GM10266 (cell line): ENCODE data around the gene MAPRE3.

Source experiments
- DNase-seq: peaks from one replicate; pipeline ENCODE4 v3.0.0; 2012; ENCODE audit errors: extremely low spot score
- TF ChIP-seq, protein P1 (sequence below): IDR thresholded peaks from 2 replicates; pipeline ENCODE4 v1.5.1; 2012; ENCODE audit warnings: mild to moderate bottlenecking, low read depth; ENCODE audit not compliant: control insufficient read depth, insufficient read depth; ENCODE audit errors: missing control alignments

MAPRE3 gene

DNA sequence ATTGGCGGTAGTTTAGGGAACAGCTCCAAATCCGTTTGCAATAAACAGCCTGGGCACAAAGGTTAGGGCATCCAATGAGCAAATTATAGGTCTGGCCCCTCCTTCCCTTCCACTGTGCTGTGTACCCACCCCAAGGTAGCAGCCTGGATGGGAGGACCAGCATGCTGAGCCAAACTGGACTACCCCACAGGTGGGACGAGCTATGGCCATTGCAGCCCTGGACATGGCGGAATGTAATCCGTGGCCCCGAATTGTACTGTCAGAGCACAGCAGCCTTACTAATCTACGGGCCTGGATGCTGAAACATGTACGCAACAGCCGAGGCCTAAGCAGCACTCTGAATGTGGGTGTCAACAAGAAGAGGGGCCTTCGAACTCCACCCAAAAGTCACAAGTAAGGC lies 87.8 kb downstream of the MAPRE3 start:
- TF ChIP-seq, protein P1, sequence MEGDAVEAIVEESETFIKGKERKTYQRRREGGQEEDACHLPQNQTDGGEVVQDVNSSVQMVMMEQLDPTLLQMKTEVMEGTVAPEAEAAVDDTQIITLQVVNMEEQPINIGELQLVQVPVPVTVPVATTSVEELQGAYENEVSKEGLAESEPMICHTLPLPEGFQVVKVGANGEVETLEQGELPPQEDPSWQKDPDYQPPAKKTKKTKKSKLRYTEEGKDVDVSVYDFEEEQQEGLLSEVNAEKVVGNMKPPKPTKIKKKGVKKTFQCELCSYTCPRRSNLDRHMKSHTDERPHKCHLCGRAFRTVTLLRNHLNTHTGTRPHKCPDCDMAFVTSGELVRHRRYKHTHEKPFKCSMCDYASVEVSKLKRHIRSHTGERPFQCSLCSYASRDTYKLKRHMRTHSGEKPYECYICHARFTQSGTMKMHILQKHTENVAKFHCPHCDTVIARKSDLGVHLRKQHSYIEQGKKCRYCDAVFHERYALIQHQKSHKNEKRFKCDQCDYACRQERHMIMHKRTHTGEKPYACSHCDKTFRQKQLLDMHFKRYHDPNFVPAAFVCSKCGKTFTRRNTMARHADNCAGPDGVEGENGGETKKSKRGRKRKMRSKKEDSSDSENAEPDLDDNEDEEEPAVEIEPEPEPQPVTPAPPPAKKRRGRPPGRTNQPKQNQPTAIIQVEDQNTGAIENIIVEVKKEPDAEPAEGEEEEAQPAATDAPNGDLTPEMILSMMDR: no peak

DNA sequence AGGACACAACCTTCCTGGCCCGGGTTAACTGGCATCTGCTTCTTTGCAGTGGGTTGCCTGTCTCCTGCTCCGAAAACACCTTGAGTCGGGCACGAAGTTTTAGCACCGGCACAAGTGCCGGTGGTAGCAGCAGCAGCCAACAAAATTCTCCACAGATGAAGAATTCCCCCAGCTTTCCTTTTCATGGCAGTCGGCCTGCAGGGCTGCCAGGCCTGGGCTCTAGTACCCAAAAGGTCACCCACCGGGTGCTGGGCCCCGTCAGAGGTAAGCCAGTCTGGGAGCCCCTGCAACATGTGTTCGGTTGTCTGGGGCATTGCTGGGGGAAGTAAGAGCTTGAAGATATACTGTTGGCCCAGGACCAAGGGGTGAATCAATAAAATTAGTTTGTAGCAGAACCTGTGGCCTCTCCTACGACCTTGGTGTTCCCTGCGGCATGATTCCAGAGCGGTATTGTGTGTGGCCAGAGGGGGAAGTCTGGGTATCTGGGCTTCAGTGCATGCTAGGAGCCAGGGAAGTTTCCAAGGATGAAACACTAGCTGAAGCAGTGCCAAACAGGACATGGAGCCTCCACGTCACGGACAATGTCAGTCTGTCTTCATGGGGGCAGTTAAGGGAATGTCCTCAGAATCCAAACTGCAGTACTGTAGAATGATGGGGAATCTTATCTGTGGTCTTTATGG lies 88.8 kb downstream of the MAPRE3 start:
- no peak for DNase-seq
- TF ChIP-seq, protein P1: no peak

More for the DNA sequence above, 87.8 kb downstream of the MAPRE3 start:
- no peak for DNase-seq

DNA sequence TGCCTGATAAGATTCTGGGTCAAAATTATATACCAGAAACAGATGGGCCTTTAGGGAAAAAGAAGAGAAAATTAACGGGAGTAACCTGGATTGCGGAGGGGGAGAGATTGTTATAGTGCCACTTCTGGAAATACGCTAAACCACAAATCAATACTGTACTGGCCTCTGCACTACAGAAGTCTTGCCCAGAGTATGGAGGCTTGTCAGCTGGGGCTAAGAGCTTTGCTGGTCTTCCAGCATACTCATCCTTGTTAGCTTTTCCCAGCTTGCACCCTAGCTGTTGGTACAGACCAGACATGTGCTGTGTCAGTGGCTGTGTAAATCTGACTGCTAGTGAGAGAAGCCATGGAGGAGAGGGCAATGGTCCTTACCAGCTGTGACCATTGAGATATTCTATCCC lies 89.9 kb downstream of the MAPRE3 start:
- TF ChIP-seq, protein P1: no peak
- DNase-seq: no peak

DNA sequence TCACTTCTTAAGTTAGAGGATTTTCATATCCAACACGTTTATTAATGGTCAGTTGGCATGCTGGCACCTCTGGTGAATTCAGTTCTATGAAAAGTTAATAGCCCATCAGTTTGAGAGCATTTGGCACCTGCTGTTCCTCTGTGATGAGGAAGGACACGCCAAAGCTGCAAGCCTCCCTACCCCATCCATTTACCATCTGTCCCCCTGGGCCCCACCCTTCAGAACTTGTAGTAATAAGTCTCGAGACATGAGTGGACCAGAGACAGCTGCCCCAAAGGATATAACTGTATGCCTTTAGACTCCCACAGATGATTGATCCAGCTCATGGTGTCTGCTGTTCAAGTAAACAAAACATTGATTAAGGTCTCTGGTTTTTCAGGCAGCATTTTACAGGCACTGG lies 94.7 kb downstream of the MAPRE3 start:
- TF ChIP-seq, protein P1: no peak
- DNase-seq: no peak

DNA sequence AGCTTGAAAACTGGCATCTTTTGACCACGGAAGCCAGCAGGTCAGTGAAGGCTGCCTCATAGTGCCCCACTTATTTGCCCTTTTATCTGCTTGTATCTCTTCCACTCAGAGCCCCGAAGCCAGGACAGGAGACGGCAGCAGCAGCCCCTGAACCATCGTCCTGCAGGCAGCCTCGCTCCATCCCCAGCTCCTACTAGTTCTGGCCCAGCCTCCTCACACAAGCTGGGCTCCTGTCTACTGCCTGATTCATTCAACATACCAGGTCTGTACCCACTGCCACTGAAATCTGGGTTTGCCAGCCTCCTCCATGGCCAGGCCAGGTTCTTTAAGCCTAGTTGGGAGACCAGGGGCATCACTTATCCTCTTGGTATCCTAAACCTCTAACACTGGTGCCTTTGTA lies 96.9 kb downstream of the MAPRE3 start:
- DNase-seq: no peak
- TF ChIP-seq, protein P1: no peak

DNA sequence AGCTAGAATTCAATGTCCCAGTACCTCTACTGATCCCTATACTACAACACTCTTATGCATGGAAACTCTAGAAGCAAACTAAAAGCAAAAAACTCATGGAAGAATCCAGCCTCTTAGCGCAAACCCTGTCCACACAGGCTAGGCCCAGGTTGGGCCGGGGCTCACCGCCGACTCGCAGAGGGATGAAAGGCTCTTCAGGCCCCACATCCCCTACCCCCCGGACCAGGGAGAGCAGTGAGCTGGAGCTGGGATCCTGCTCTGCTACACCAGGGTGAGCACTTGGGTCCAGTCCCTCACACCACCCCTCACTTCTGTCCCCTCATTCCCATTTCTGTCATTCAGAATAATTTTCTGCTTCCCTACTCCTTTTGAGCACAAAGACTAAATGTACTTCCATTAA lies 99.0 kb downstream of the MAPRE3 start:
- TF ChIP-seq, protein P1: no peak
- DNase-seq: no peak

DNA sequence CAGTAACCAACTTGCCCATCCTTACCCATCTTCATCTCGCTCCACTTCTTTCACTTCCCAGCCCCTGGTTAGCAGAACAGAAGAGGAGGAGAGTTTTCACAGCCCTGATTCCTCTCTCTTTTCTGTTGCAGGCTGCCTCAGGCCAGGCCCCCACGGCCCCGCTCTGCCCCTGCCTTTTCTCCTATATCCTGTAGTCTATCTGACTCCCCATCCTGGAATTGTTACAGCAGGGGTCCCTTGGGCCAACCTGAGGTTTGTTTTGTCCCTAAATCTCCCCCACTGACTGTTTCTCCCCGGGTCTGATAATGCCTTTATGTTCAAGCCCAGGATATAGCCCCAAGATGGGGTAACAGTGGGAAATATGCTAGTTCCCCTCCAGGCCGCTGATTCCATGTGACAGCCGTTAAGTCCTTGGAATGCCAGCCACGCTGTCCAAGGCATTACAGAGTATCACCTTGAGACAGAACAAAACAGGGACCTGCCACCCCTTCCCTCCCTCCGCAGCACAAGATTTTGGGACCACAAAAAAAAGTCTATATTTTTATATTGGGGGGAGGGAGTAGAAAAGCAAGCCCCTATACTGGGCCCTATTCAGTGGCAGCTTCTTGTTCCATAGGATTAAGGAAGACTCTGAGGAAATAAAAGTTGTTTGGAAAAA lies 99.7 kb downstream of the MAPRE3 start:
- TF ChIP-seq, protein P1: no peak
- DNase-seq: no peak
